Measurements from ENCODE around the gene ASIC2.

The ASIC2 gene

GRCh38 chr17:33113276-33113990 is 179.7 kb downstream of the ASIC2 start:
- no peak overlapping the region for H3K4me3 ChIP-seq (replicated peaks; ENCODE audit: low read depth, low read length)
- TF ChIP-seq CTCF (IDR thresholded peaks at IDR 0.05; ENCODE audit: low read depth, low read length, missing control alignments) = no peak
- DNase-seq (ENCODE audit: extremely low read depth, low read depth) = no peak

GRCh38 chr17:33112763-33113162 is 180.3 kb downstream of the ASIC2 start:
- no peak for TF ChIP-seq CTCF (IDR thresholded peaks at IDR 0.05; ENCODE audit: low read depth, low read length, missing control alignments)
- no peak overlapping the region for H3K4me3 ChIP-seq (replicated peaks; ENCODE audit: low read depth, low read length)
- DNase-seq (ENCODE audit: extremely low read depth, low read depth) = no peak

- DNase-seq (ENCODE audit: extremely low read depth, low read depth) = no peak
- no peak for TF ChIP-seq CTCF (IDR thresholded peaks at IDR 0.05; ENCODE audit: low read depth, low read length, missing control alignments)
- H3K4me3 ChIP-seq (replicated peaks; ENCODE audit: low read depth, low read length) = no peak overlapping the region
These were observed 183.6 kb downstream of the ASIC2 start for GRCh38 chr17:33109336-33110072.

- no peak for DNase-seq (ENCODE audit: extremely low read depth, low read depth)
- TF ChIP-seq CTCF (IDR thresholded peaks at IDR 0.05; ENCODE audit: low read depth, low read length, missing control alignments) = no peak
- H3K4me3 ChIP-seq (replicated peaks; ENCODE audit: low read depth, low read length) = no peak overlapping the region
These were observed 186.4 kb downstream of the ASIC2 start for GRCh38 chr17:33106525-33107165.

- TF ChIP-seq CTCF (IDR thresholded peaks at IDR 0.05; ENCODE audit: low read depth, low read length, missing control alignments) = no peak
- no peak overlapping the region for H3K4me3 ChIP-seq (replicated peaks; ENCODE audit: low read depth, low read length)
- no peak for DNase-seq (ENCODE audit: extremely low read depth, low read depth)
These were observed 187.2 kb downstream of the ASIC2 start for GRCh38 chr17:33105911-33106310.

GRCh38 chr17:33099906-33100305 is 193.2 kb downstream of the ASIC2 start:
- no peak for DNase-seq (ENCODE audit: extremely low read depth, low read depth)
- no peak for TF ChIP-seq CTCF (IDR thresholded peaks at IDR 0.05; ENCODE audit: low read depth, low read length, missing control alignments)
- H3K4me3 ChIP-seq (replicated peaks; ENCODE audit: low read depth, low read length) = no peak overlapping the region
